ENCODE measurements around the gene LIMS2.

Gene LIMS2

DNA sequence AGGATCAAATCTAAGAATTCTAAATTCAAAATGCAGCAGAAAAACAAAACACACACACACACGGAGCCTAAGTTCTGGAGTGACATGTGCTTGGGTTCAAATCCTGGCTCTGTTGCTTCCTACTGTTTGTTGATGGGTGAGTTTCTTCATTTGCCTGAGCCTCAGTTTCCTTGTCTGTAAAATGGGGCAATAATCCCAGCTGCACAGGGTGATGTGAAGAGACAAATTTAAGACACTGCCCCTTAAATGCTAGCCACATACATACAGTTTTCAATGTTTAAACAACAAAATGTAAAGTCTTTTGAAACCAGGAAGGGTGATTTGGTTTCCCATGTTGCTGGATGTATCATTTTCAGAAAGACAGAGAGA is 30.3 kb downstream of the LIMS2 start:
- no peaks in the 10 kb centered on the region for H3K36me3 ChIP-seq (ENCODE audit: low read length)
- H3K27me3 ChIP-seq (ENCODE audit: low read length), result no peaks in the 10 kb centered on the region
- TF ChIP-seq EZH2phosphoT487 (conservative IDR thresholded peaks at IDR 0.05; ENCODE audit: low read length), result no peak
- TF ChIP-seq, protein P1, sequence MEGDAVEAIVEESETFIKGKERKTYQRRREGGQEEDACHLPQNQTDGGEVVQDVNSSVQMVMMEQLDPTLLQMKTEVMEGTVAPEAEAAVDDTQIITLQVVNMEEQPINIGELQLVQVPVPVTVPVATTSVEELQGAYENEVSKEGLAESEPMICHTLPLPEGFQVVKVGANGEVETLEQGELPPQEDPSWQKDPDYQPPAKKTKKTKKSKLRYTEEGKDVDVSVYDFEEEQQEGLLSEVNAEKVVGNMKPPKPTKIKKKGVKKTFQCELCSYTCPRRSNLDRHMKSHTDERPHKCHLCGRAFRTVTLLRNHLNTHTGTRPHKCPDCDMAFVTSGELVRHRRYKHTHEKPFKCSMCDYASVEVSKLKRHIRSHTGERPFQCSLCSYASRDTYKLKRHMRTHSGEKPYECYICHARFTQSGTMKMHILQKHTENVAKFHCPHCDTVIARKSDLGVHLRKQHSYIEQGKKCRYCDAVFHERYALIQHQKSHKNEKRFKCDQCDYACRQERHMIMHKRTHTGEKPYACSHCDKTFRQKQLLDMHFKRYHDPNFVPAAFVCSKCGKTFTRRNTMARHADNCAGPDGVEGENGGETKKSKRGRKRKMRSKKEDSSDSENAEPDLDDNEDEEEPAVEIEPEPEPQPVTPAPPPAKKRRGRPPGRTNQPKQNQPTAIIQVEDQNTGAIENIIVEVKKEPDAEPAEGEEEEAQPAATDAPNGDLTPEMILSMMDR (IDR thresholded peaks at IDR 0.05; ENCODE audit: insufficient read depth, low read length, poor library complexity, severe bottlenecking), result no peak
- H4K20me1 ChIP-seq (ENCODE audit: low read depth, low read length), result no peaks in the 10 kb centered on the region
- no peaks in the 10 kb centered on the region for H3K79me2 ChIP-seq (ENCODE audit: insufficient read depth, low read length)
- H3K9me2 ChIP-seq (replicated peaks; ENCODE audit: insufficient read depth, low read length), result no peaks in the 10 kb centered on the region
- H3K4me3 ChIP-seq (ENCODE audit: insufficient read depth, low read length, poor library complexity, severe bottlenecking), result no peak overlapping the region
- H3K9ac ChIP-seq (ENCODE audit: low read length), result no peak overlapping the region
- no peak overlapping the region for H3K27ac ChIP-seq (ENCODE audit: low read depth, low read length)
- H3K4me2 ChIP-seq (ENCODE audit: low read depth, low read length, poor library complexity, severe bottlenecking), result no peak overlapping the region
- H2AFZ ChIP-seq (ENCODE audit: low read depth, low read length, severe bottlenecking), result no peak overlapping the region
- no peaks in the 10 kb centered on the region for H3F3A ChIP-seq (ENCODE audit: insufficient read depth)
- no peaks in the 10 kb centered on the region for H3K9me3 ChIP-seq (ENCODE audit: insufficient read depth, low read length)

DNA sequence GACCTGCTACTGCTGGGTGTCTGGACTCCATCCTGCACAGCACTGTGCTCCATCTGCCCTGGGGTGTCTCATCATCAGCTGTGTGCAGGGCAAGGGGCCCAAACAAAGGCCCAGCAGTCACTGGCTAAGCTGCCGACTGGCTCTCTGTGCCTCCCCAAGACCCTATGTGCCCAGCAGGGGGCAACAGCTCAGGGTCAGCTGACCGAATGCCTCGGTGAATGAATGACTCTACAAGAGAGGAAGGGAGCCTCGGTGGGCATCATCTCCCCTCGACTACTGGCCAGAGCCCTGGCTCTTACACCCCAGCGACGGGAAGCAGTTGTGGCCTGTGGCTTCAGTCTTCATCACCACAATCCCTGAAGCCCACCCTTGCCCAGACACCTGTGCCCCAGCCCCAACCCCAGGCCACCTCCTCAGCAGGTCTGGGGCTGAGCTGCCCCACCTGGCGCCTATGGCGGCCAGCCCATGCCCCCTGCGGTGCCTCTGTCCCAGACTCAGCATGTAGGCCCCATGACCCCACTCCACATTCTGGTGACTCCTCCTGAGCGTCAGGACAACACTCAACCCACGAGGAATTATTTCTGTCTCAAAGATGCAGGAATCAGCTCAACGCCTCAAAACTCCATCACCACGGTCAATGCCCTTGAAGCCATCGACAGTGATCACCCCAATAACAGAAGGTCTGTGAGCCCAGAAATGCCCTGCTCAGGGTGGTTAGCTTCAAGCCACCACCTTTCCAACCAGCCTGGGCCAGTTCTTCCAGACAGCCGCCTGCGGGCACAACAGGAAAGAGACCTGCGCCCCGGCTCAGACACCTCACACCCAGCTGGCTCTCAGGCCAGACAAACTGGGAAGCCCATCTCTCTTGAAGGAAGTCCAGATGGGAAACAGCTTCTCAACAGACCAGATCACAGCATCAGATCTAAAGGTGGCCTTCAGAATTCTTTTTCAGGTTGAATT is 31.0 kb downstream of the LIMS2 start:
- Histone ChIP-seq H3K36me3 (ENCODE audit: low read length) (no peaks in the 10 kb centered on the region), H3K27me3 (ENCODE audit: low read length) (no peaks in the 10 kb centered on the region), H3K9me2 (replicated peaks; ENCODE audit: insufficient read depth, low read length) (no peaks in the 10 kb centered on the region), H3K27ac (ENCODE audit: low read depth, low read length) (no peak overlapping the region), H2AFZ (ENCODE audit: low read depth, low read length, severe bottlenecking) (no peak overlapping the region), H3K9me3 (ENCODE audit: insufficient read depth, low read length) (no peaks in the 10 kb centered on the region), H3K9ac (ENCODE audit: low read length) (no peak overlapping the region), H3F3A (ENCODE audit: insufficient read depth) (no peaks in the 10 kb centered on the region), H3K79me2 (ENCODE audit: insufficient read depth, low read length) (no peaks in the 10 kb centered on the region), H3K4me2 (ENCODE audit: low read depth, low read length, poor library complexity, severe bottlenecking) (no peak overlapping the region), H3K4me3 (ENCODE audit: insufficient read depth, low read length, poor library complexity, severe bottlenecking) (no peak overlapping the region), H4K20me1 (ENCODE audit: low read depth, low read length) (no peaks in the 10 kb centered on the region)
- no peak for TF ChIP-seq EZH2phosphoT487 (conservative IDR thresholded peaks at IDR 0.05; ENCODE audit: low read length)
- TF ChIP-seq, protein P1 (IDR thresholded peaks at IDR 0.05; ENCODE audit: insufficient read depth, low read length, poor library complexity, severe bottlenecking), result no peak

DNA sequence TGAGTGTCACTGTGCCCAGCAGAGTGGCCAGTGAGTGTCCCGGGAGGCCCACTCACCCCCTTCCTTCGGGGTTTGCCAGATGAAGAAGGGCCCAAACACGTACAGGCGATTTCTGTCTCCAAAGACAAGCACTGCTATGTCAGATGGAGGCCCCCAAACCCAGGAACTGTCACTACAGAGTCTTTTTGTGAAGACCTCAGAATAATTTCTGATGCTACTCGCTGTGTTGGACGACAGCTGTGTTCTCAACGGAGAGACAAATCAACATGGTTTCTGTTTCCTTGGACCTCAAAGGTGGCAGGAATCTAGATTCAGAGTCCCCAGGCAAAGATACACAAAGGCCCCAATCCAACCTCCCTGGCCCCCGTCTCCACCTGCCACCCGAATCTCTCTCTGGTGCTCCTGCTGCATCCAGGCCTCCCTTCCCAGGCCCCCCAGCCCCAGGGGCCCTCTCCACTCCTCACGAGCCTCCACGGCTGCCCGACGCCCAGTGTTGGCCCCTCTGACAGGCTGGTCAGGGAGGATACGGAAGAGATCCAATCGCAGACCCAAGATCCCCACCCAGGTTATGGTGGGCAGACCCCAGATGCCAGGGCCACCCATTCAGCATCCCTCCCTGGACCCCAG is 31.8 kb downstream of the LIMS2 start:
- Histone ChIP-seq H3K9me2 (replicated peaks; ENCODE audit: insufficient read depth, low read length) (no peaks in the 10 kb centered on the region), H3K4me3 (ENCODE audit: insufficient read depth, low read length, poor library complexity, severe bottlenecking) (no peak overlapping the region), H3K36me3 (ENCODE audit: low read length) (no peaks in the 10 kb centered on the region), H4K20me1 (ENCODE audit: low read depth, low read length) (no peaks in the 10 kb centered on the region), H3K4me2 (ENCODE audit: low read depth, low read length, poor library complexity, severe bottlenecking) (no peak overlapping the region), H3K27ac (ENCODE audit: low read depth, low read length) (no peak overlapping the region), H3F3A (ENCODE audit: insufficient read depth) (no peaks in the 10 kb centered on the region), H3K79me2 (ENCODE audit: insufficient read depth, low read length) (no peaks in the 10 kb centered on the region), H3K27me3 (ENCODE audit: low read length) (no peaks in the 10 kb centered on the region), H3K9ac (ENCODE audit: low read length) (no peak overlapping the region), H3K9me3 (ENCODE audit: insufficient read depth, low read length) (no peaks in the 10 kb centered on the region), H2AFZ (ENCODE audit: low read depth, low read length, severe bottlenecking) (no peak overlapping the region)
- TF ChIP-seq EZH2phosphoT487 (conservative IDR thresholded peaks at IDR 0.05; ENCODE audit: low read length), result no peak
- TF ChIP-seq, protein P1 (IDR thresholded peaks at IDR 0.05; ENCODE audit: insufficient read depth, low read length, poor library complexity, severe bottlenecking), result no peak
